ENCODE data around the gene ZNF385B.

ZNF385B gene

GRCh38 chr2:179488563-179488962, 372.8 kb downstream of the ZNF385B start:
- TF ChIP-seq TEAD4 (IDR thresholded peaks at IDR 0.05) (no peak), USF1 (IDR thresholded peaks at IDR 0.05) (no peak), CEBPB (IDR thresholded peaks at IDR 0.05) (no peak), NFIC (IDR thresholded peaks at IDR 0.05) (no peak), MAX (IDR thresholded peaks at IDR 0.05) (no peak), REST (IDR thresholded peaks at IDR 0.05; ENCODE audit: low read depth) (no peak), EGR1 (IDR thresholded peaks at IDR 0.05) (no peak), FOXM1 (IDR thresholded peaks at IDR 0.05; ENCODE audit: borderline replicate concordance, low read depth) (no peak), EP300 (IDR thresholded peaks at IDR 0.05; ENCODE audit: borderline replicate concordance) (no peak), TAF1 (IDR thresholded peaks at IDR 0.05; ENCODE audit: low read depth) (no peak), TCF12 (IDR thresholded peaks at IDR 0.05; ENCODE audit: low read depth) (no peak), RAD21 (IDR thresholded peaks at IDR 0.05; ENCODE audit: low read depth) (no peak), YY1 (IDR thresholded peaks at IDR 0.05; ENCODE audit: low read depth) (no peak)

- no peak for TF ChIP-seq ZBTB7A (IDR thresholded peaks at IDR 0.05; ENCODE audit: low read depth)
- TF ChIP-seq REST (IDR thresholded peaks at IDR 0.05; ENCODE audit: low read depth): no peak
- no peak for TF ChIP-seq CREB1 (IDR thresholded peaks at IDR 0.05; ENCODE audit: low read depth)
- no peak for TF ChIP-seq FOXM1 (IDR thresholded peaks at IDR 0.05; ENCODE audit: borderline replicate concordance, low read depth)
- TF ChIP-seq MAX (IDR thresholded peaks at IDR 0.05): no peak
Observed at GRCh38 chr2:179487010-179487731, 374.2 kb downstream of the ZNF385B start.

- no peak for TF ChIP-seq EP300 (IDR thresholded peaks at IDR 0.05; ENCODE audit: borderline replicate concordance)
- TF ChIP-seq TCF12 (IDR thresholded peaks at IDR 0.05; ENCODE audit: low read depth): no peak
- no peak for TF ChIP-seq MAX (IDR thresholded peaks at IDR 0.05)
- TF ChIP-seq ZBTB7A (IDR thresholded peaks at IDR 0.05; ENCODE audit: low read depth): no peak
- no peak for TF ChIP-seq TAF1 (IDR thresholded peaks at IDR 0.05; ENCODE audit: low read depth)
- no peak for TF ChIP-seq FOXM1 (IDR thresholded peaks at IDR 0.05; ENCODE audit: borderline replicate concordance, low read depth)
- no peak for TF ChIP-seq NFIC (IDR thresholded peaks at IDR 0.05)
- TF ChIP-seq USF1 (IDR thresholded peaks at IDR 0.05): no peak
- TF ChIP-seq CEBPB (IDR thresholded peaks at IDR 0.05): no peak
- no peak for TF ChIP-seq CREB1 (IDR thresholded peaks at IDR 0.05; ENCODE audit: low read depth)
- no peak for TF ChIP-seq RAD21 (IDR thresholded peaks at IDR 0.05; ENCODE audit: low read depth)
- TF ChIP-seq YY1 (IDR thresholded peaks at IDR 0.05; ENCODE audit: low read depth): no peak
- TF ChIP-seq TEAD4 (IDR thresholded peaks at IDR 0.05): no peak
- no peak for TF ChIP-seq EGR1 (IDR thresholded peaks at IDR 0.05)
- TF ChIP-seq REST (IDR thresholded peaks at IDR 0.05; ENCODE audit: low read depth): no peak
Observed at GRCh38 chr2:179483131-179483530, 378.3 kb downstream of the ZNF385B start.

- TF ChIP-seq CEBPB (IDR thresholded peaks at IDR 0.05): no peak
- no peak for TF ChIP-seq FOXM1 (IDR thresholded peaks at IDR 0.05; ENCODE audit: borderline replicate concordance, low read depth)
- TF ChIP-seq EP300 (IDR thresholded peaks at IDR 0.05; ENCODE audit: borderline replicate concordance): no peak
- no peak for TF ChIP-seq YY1 (IDR thresholded peaks at IDR 0.05; ENCODE audit: low read depth)
Observed at GRCh38 chr2:179479947-179480346, 381.5 kb downstream of the ZNF385B start.

Measured in Ishikawa (cell line).